Measurements from ENCODE around the gene BLACAT1. TPM values are rescaled to one million over a fixed set of nuclear protein-coding genes. Genes with fewer than 3 reads are reported as not detected.

Gene BLACAT1
- total and polyA plus RNA-seq, 2 of the 8 experiments (the other 6 are each of a cell fraction or from before 2014, with no cell fraction given) = 3.5 to 10.5 TPM

GRCh38 chr1:205458777-205459566 is 3.1 kb upstream of the BLACAT1 start (continued):
- no peak for TF ChIP-seq EP300 (IDR thresholded peaks at IDR 0.05; ENCODE audit: borderline replicate concordance in 1 of 2, low read depth in 2 of 2, low read length in 2 of 2)
- TF ChIP-seq NRF1 (IDR thresholded peaks at IDR 0.05; ENCODE audit: low read depth, low read length) = no peak
- peak; percentile 38; the same call in 1 of the 2 replicates for TF ChIP-seq POU5F1 (IDR thresholded peaks at IDR 0.05; ENCODE audit: low read depth, low read length)
- TF ChIP-seq, protein P1, sequence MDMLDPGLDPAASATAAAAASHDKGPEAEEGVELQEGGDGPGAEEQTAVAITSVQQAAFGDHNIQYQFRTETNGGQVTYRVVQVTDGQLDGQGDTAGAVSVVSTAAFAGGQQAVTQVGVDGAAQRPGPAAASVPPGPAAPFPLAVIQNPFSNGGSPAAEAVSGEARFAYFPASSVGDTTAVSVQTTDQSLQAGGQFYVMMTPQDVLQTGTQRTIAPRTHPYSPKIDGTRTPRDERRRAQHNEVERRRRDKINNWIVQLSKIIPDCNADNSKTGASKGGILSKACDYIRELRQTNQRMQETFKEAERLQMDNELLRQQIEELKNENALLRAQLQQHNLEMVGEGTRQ (IDR thresholded peaks at IDR 0.05; ENCODE audit: low read length) = no peak
- TF ChIP-seq ASH2L (IDR thresholded peaks at IDR 0.05; ENCODE audit: low read length) = no peak
- TF ChIP-seq HDAC2 (IDR thresholded peaks at IDR 0.05; ENCODE audit: borderline replicate concordance in 1 of 2, low read depth in 2 of 2, low read length in 2 of 2) = peak; percentile 45 to 87; a peak in 1 of 4 replicates
- TF ChIP-seq RAD21 (IDR thresholded peaks at IDR 0.05 in 1 of 2, conservative IDR thresholded peaks at IDR 0.05 in 1 of 2; ENCODE audit: low read depth in 2 of 2, low read length in 2 of 2) = peak in 1 of 2 experiments; percentile 32; a peak in 1 of 4 replicates
- TF ChIP-seq HDAC6 (IDR thresholded peaks at IDR 0.05; ENCODE audit: low read depth, low read length) = no peak
- no peak for TF ChIP-seq SP4 (IDR thresholded peaks at IDR 0.05; ENCODE audit: low read length)
